Measurements from ENCODE around the gene AUH. TPM values are rescaled to one million over a fixed set of nuclear protein-coding genes. Genes with fewer than 3 reads are reported as not detected.

AUH gene
- polyA plus RNA-seq, 1 donor from 2014 or later: 42.6 TPM

DNA sequence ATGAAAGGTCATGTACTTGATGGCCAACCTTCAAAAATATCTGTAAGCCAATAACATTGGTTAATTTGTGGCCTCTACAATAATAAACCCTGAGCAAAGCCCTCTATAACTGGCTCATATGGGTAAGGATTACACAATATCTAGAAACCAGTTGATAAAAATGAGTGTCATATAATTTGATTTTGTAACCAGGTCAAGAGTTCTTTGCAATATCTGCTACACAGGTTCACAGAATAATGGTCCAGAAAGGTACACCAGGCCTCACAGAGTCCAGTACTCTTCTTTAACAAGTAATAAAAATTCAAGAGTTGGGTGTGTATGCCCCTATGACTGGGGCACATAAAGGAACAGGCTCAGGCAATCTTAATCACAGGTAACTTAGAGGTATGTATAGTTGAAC lies 95.3 kb downstream of the AUH start:
- Histone ChIP-seq H4K20me1 (ENCODE audit: insufficient read depth) (no peaks in the 10 kb centered on the region), H3K9me2 (ENCODE audit: insufficient read depth, low read length) (no peaks in the 10 kb centered on the region), H3K9ac (ENCODE audit: low read length) (no peak overlapping the region), H2AFZ (ENCODE audit: low read depth, low read length) (no peak overlapping the region), H3F3A (ENCODE audit: insufficient read depth, low read length, poor library complexity, severe bottlenecking) (no peaks in the 10 kb centered on the region), H3K4me3 (ENCODE audit: low read length) (no peak overlapping the region), H3K79me2 (replicated peaks; ENCODE audit: insufficient read depth, low read length) (no peaks in the 10 kb centered on the region), H3K36me3 (ENCODE audit: insufficient read depth, low read length) (no peaks in the 10 kb centered on the region), H3K9me3 (ENCODE audit: low read length) (no peaks in the 10 kb centered on the region), H3K4me2 (ENCODE audit: low read length) (no peak overlapping the region), H3K27me3 (ENCODE audit: insufficient read depth, low read depth, low read length) (no peaks in the 10 kb centered on the region), H3K27ac (ENCODE audit: low read length) (no peak overlapping the region)
- TF ChIP-seq EZH2 (IDR thresholded peaks at IDR 0.05; ENCODE audit: borderline replicate concordance, insufficient read depth, low read length, poor library complexity, severe bottlenecking) (no peak), TAF1 (IDR thresholded peaks at IDR 0.05; ENCODE audit: low read depth) (no peak), EP300 (conservative IDR thresholded peaks at IDR 0.05; ENCODE audit: poor library complexity, severe bottlenecking) (no peak), SMC3 (conservative IDR thresholded peaks at IDR 0.05; ENCODE audit: poor library complexity) (no peak), REST (IDR thresholded peaks at IDR 0.05; ENCODE audit: borderline replicate concordance) (no peak)

- Histone ChIP-seq H3K27ac (ENCODE audit: low read length) (no peak overlapping the region), H3K36me3 (ENCODE audit: insufficient read depth, low read length) (no peaks in the 10 kb centered on the region), H3K9me2 (ENCODE audit: insufficient read depth, low read length) (no peaks in the 10 kb centered on the region), H3K79me2 (replicated peaks; ENCODE audit: insufficient read depth, low read length) (no peaks in the 10 kb centered on the region), H3K4me2 (ENCODE audit: low read length) (no peak overlapping the region), H2AFZ (ENCODE audit: low read depth, low read length) (no peak overlapping the region), H4K20me1 (ENCODE audit: insufficient read depth) (no peaks in the 10 kb centered on the region), H3K4me3 (ENCODE audit: low read length) (no peak overlapping the region), H3K9me3 (ENCODE audit: low read length) (no peaks in the 10 kb centered on the region), H3K9ac (ENCODE audit: low read length) (no peak overlapping the region), H3F3A (ENCODE audit: insufficient read depth, low read length, poor library complexity, severe bottlenecking) (no peaks in the 10 kb centered on the region), H3K27me3 (ENCODE audit: insufficient read depth, low read depth, low read length) (no peaks in the 10 kb centered on the region)
- TF ChIP-seq EP300 (conservative IDR thresholded peaks at IDR 0.05; ENCODE audit: poor library complexity, severe bottlenecking): no peak
- no peak for TF ChIP-seq EZH2 (IDR thresholded peaks at IDR 0.05; ENCODE audit: borderline replicate concordance, insufficient read depth, low read length, poor library complexity, severe bottlenecking)
- no peak for TF ChIP-seq RAD21 (conservative IDR thresholded peaks at IDR 0.05)
- TF ChIP-seq, protein P1, sequence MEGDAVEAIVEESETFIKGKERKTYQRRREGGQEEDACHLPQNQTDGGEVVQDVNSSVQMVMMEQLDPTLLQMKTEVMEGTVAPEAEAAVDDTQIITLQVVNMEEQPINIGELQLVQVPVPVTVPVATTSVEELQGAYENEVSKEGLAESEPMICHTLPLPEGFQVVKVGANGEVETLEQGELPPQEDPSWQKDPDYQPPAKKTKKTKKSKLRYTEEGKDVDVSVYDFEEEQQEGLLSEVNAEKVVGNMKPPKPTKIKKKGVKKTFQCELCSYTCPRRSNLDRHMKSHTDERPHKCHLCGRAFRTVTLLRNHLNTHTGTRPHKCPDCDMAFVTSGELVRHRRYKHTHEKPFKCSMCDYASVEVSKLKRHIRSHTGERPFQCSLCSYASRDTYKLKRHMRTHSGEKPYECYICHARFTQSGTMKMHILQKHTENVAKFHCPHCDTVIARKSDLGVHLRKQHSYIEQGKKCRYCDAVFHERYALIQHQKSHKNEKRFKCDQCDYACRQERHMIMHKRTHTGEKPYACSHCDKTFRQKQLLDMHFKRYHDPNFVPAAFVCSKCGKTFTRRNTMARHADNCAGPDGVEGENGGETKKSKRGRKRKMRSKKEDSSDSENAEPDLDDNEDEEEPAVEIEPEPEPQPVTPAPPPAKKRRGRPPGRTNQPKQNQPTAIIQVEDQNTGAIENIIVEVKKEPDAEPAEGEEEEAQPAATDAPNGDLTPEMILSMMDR (IDR thresholded peaks at IDR 0.05; ENCODE audit: poor library complexity, severe bottlenecking): no peak
- no peak for TF ChIP-seq POLR2AphosphoS5 (IDR thresholded peaks at IDR 0.05)
- no peak for TF ChIP-seq MXI1 (conservative IDR thresholded peaks at IDR 0.05; ENCODE audit: poor library complexity, severe bottlenecking)
- no peak for TF ChIP-seq SMC3 (conservative IDR thresholded peaks at IDR 0.05; ENCODE audit: poor library complexity)
- TF ChIP-seq REST (IDR thresholded peaks at IDR 0.05; ENCODE audit: borderline replicate concordance): no peak
- no peak for TF ChIP-seq TAF1 (IDR thresholded peaks at IDR 0.05; ENCODE audit: low read depth)
Measured at GRCh38 chr9:91265514-91265913, 96.2 kb downstream of the AUH start.
